Thymus (tissue), 11 donors: ENCODE results near the gene TMEM220. TPM values are rescaled to one million over a fixed set of nuclear protein-coding genes. Genes with fewer than 3 reads are reported as not detected.

Experiments
- DNase-seq, 9 donors: peaks; one replicate each; pipeline ENCODE4 v3.0.0-alpha.2; 2013; ENCODE audit warnings: low spot score in 9 of 9, low read depth in 6 of 9, missing footprints in 1 of 9
- H3K27ac ChIP-seq, 2 donors: one replicate each; pipeline ENCODE4 v1.5.1; 2013; ENCODE audit warnings: control low read depth in 1 of 2, low read depth in 1 of 2, low read length in 1 of 2, mild to moderate bottlenecking in 1 of 2, moderate library complexity in 1 of 2
- H3K27me3 ChIP-seq, 2 donors: one replicate each; pipeline ENCODE4 v1.5.1; 2013; ENCODE audit warnings: low read length in 1 of 2; ENCODE audit not compliant: control insufficient read depth in 2 of 2, insufficient read depth in 1 of 2
- H3K36me3 ChIP-seq, 2 donors: one replicate each; pipeline ENCODE4 v1.5.1; 2013; ENCODE audit warnings: low read length in 1 of 2, mild to moderate bottlenecking in 1 of 2, moderate library complexity in 1 of 2; ENCODE audit not compliant: control insufficient read depth in 2 of 2, insufficient read depth in 2 of 2
- H3K4me1 ChIP-seq, 2 donors: one replicate each; pipeline ENCODE4 v1.5.1; 2013; ENCODE audit warnings: low read length in 2 of 2; ENCODE audit not compliant: control insufficient read depth in 2 of 2, insufficient read depth in 2 of 2
- H3K4me3 ChIP-seq, 2 donors: one replicate each; pipeline ENCODE4 v1.5.1; 2013; ENCODE audit warnings: low read length in 2 of 2, control low read depth in 1 of 2, mild to moderate bottlenecking in 1 of 2
- H3K9me3 ChIP-seq, 2 donors: one replicate each; pipeline ENCODE4 v1.5.1; 2013; ENCODE audit warnings: low read length in 1 of 2, mild to moderate bottlenecking in 1 of 2; ENCODE audit not compliant: control insufficient read depth in 2 of 2, insufficient read depth in 1 of 2
- WGBS: extraction: QIAGEN DNeasy Blood & Tissue Kit; methylation state at CpG from one replicate; pipeline ENCODE4 v1.1.7; 2013; 5-methylcytosine and 5-hydroxymethylcytosine counted together
- polyA plus RNA-seq: library from polyadenylated mRNA; stranded (reverse); fragments of 200-250 nt; gene quantifications from one replicate; pipeline ENCODE4 v1.2.3, GENCODE V29; 2013
- total RNA-seq: library from RNA; stranded (reverse); fragments of 120-200 nt; gene quantifications from one replicate; pipeline ENCODE4 v1.2.4, GENCODE V29; 2013
- donor health status: healthy.

TMEM220 gene
- total and polyA plus RNA-seq, 2 donors = 0.85 to 2.6 TPM

GRCh38 chr17:10673312-10673711, 56.5 kb downstream of the TMEM220 start:
- H3K9me3 ChIP-seq = no peaks in the 10 kb centered on the region
- H3K4me1 ChIP-seq = no peaks in the 10 kb centered on the region
- no peaks in the 10 kb centered on the region for H3K27me3 ChIP-seq
- 98% methylated on average over 12 of the region's 12 CpGs for WGBS
- H3K36me3 ChIP-seq = peaks cover 3 to 4% of the 10 kb centered on the region in 2 donors
- H3K4me3 ChIP-seq = no peak overlapping the region
- no peak for DNase-seq
- no peak overlapping the region for H3K27ac ChIP-seq

GRCh38 chr17:10668775-10669174, 61.0 kb downstream of the TMEM220 start:
- Histone ChIP-seq H3K36me3 (no peaks in the 10 kb centered on the region), H3K4me1 (no peaks in the 10 kb centered on the region), H3K27me3 (no peaks in the 10 kb centered on the region), H3K27ac (no peak overlapping the region), H3K4me3 (no peak overlapping the region), H3K9me3 (no peaks in the 10 kb centered on the region)
- DNase-seq = no peak
- 93% methylated on average over 1 of the region's 1 CpG for WGBS

- no peak for DNase-seq
- Histone ChIP-seq H3K4me3 (no peak overlapping the region), H3K4me1 (no peaks in the 10 kb centered on the region), H3K27me3 (no peaks in the 10 kb centered on the region), H3K27ac (no peak overlapping the region), H3K36me3 (no peaks in the 10 kb centered on the region), H3K9me3 (no peaks in the 10 kb centered on the region)
- 95% methylated on average over 5 of the region's 5 CpGs for WGBS
These were observed 62.9 kb downstream of the TMEM220 start for GRCh38 chr17:10666906-10667305.

- DNase-seq = no peak
- Histone ChIP-seq H3K4me3 (no peak overlapping the region), H3K36me3 (peaks cover 0 to 5% of the 10 kb centered on the region in 2 donors), H3K9me3 (no peaks in the 10 kb centered on the region), H3K27ac (no peak overlapping the region), H3K27me3 (no peaks in the 10 kb centered on the region), H3K4me1 (no peaks in the 10 kb centered on the region)
- 97% methylated on average over 9 of the region's 9 CpGs for WGBS
These were observed 65.3 kb downstream of the TMEM220 start for GRCh38 chr17:10664571-10664970.

Other genes starting within 250 kb of the TMEM220 start
- under 0.01 TPM for gene MYH1, start 211.5 kb downstream of the TMEM220 start, total RNA-seq
- 0.23 TPM for gene MYH1, start 211.5 kb downstream of the TMEM220 start, polyA plus RNA-seq
- gene MYH2, start 180.4 kb downstream of the TMEM220 start, total RNA-seq = 0.09 TPM
- gene MYH2, start 180.4 kb downstream of the TMEM220 start, polyA plus RNA-seq = 0.18 TPM
- gene MYH3, start 72.7 kb downstream of the TMEM220 start, total RNA-seq = 13.5 TPM
- gene MYH3, start 72.7 kb downstream of the TMEM220 start, polyA plus RNA-seq = 18.0 TPM
- gene SCO1, start 32.5 kb downstream of the TMEM220 start, total RNA-seq = 23.1 TPM
- 11.4 TPM for gene SCO1, start 32.5 kb downstream of the TMEM220 start, polyA plus RNA-seq
- gene ADPRM, start 32.4 kb downstream of the TMEM220 start, total RNA-seq = 26.0 TPM
- gene ADPRM, start 32.4 kb downstream of the TMEM220 start, polyA plus RNA-seq = 26.2 TPM
- not detected for gene TMEM238L, start 74.1 kb upstream of the TMEM220 start, total RNA-seq
- 0.07 TPM for gene TMEM238L, start 74.1 kb upstream of the TMEM220 start, polyA plus RNA-seq
- 0.09 TPM for gene PIRT, start 108.1 kb upstream of the TMEM220 start, total RNA-seq
- 0.05 TPM for gene PIRT, start 108.1 kb upstream of the TMEM220 start, polyA plus RNA-seq